Measurements from ENCODE around the gene STARD3.

STARD3 gene

GRCh38 chr17:39660397-39661385, 23.7 kb downstream of the STARD3 start:
- DNase-seq (no peak), ATAC-seq (replicated peaks) (no peak)
- no peak overlapping the region for H3K4me3 Mint-ChIP-seq
- peak overlapping the region; percentile 71 for H3K27ac Mint-ChIP-seq
- H3K36me3 Mint-ChIP-seq, result peaks cover 33 to 57% of the 10 kb centered on the region in 2 donors
- H3K4me1 Mint-ChIP-seq, result peaks cover 59 to 82% of the 10 kb centered on the region in 2 donors
- H3K9me3 Mint-ChIP-seq, result no peaks in the 10 kb centered on the region
- no peaks in the 10 kb centered on the region for H3K27me3 Mint-ChIP-seq

GRCh38 chr17:39661744-39662541, 25.0 kb downstream of the STARD3 start:
- Mint-ChIP-seq H3K27ac (no peak overlapping the region), H3K9me3 (no peaks in the 10 kb centered on the region), H3K4me3 (no peak overlapping the region)

GRCh38 chr17:39662551-39663339, 25.8 kb downstream of the STARD3 start:
- Mint-ChIP-seq H3K4me3 (no peak overlapping the region), H3K27ac (no peak overlapping the region), H3K4me1 (peaks cover 63 to 86% of the 10 kb centered on the region in 2 donors), H3K36me3 (peaks cover 29 to 48% of the 10 kb centered on the region in 2 donors), H3K9me3 (no peaks in the 10 kb centered on the region), H3K27me3 (peaks cover 4 to 14% of the 10 kb centered on the region in 2 donors)
- DNase-seq, result no peak
- no peak for ATAC-seq (replicated peaks)

More at GRCh38 chr17:39661744-39662541, 25.0 kb downstream of the STARD3 start:
- peaks cover 64 to 86% of the 10 kb centered on the region in 2 donors for H3K4me1 Mint-ChIP-seq
- no peak for DNase-seq
- ATAC-seq (replicated peaks), result no peak
- H3K27me3 Mint-ChIP-seq, result peaks cover 4 to 11% of the 10 kb centered on the region in 2 donors
- H3K36me3 Mint-ChIP-seq, result peaks cover 32 to 51% of the 10 kb centered on the region in 2 donors

- peaks cover 5 to 15% of the 10 kb centered on the region in 2 donors for H3K27me3 Mint-ChIP-seq
- no peak overlapping the region for H3K4me3 Mint-ChIP-seq
- no peak for ATAC-seq (replicated peaks)
- no peaks in the 10 kb centered on the region for H3K9me3 Mint-ChIP-seq
- no peak for DNase-seq
- H3K27ac Mint-ChIP-seq, result no peak overlapping the region
- H3K36me3 Mint-ChIP-seq, result peaks cover 27 to 42% of the 10 kb centered on the region in 2 donors
- H3K4me1 Mint-ChIP-seq, result peaks cover 58 to 86% of the 10 kb centered on the region in 2 donors
These were observed 26.4 kb downstream of the STARD3 start for GRCh38 chr17:39663340-39663687.

- Mint-ChIP-seq H3K36me3 (peaks cover 28 to 36% of the 10 kb centered on the region in 2 donors), H3K27ac (peak overlapping the region; percentile 62), H3K4me1 (peaks cover 58 to 86% of the 10 kb centered on the region in 2 donors), H3K9me3 (no peaks in the 10 kb centered on the region), H3K4me3 (no peak overlapping the region), H3K27me3 (peaks cover 10 to 22% of the 10 kb centered on the region in 2 donors)
- ATAC-seq (replicated peaks) (no peak), DNase-seq (no peak)
These were observed 27.0 kb downstream of the STARD3 start for GRCh38 chr17:39663688-39664580.

- H3K9me3 Mint-ChIP-seq, result no peaks in the 10 kb centered on the region
- H3K4me1 Mint-ChIP-seq, result peaks cover 48 to 83% of the 10 kb centered on the region in 2 donors
- peaks cover 10 to 23% of the 10 kb centered on the region in 2 donors for H3K27me3 Mint-ChIP-seq
- DNase-seq (no peak), ATAC-seq (replicated peaks) (no peak)
- peaks cover 28 to 29% of the 10 kb centered on the region in 2 donors for H3K36me3 Mint-ChIP-seq
- H3K27ac Mint-ChIP-seq, result peak within 1 kb of the TSS; percentile 62
- H3K4me3 Mint-ChIP-seq, result no peak within 1 kb of the TSS
These were observed 27.9 kb downstream of the STARD3 start, which contains the start of gene TCAP for GRCh38 chr17:39664581-39665561. Gene TCAP (plus strand): TSS chr17:39665349. CDS start chr17:39665360, 11 bp downstream.

- H3K27ac Mint-ChIP-seq, result peak overlapping the region; percentile 25
- no peaks in the 10 kb centered on the region for H3K9me3 Mint-ChIP-seq
- DNase-seq, result no peak
- no peak overlapping the region for H3K4me3 Mint-ChIP-seq
- ATAC-seq (replicated peaks), result peak in 1 of 2 donors; percentile 38
- peaks cover 10 to 23% of the 10 kb centered on the region in 2 donors for H3K27me3 Mint-ChIP-seq
- peaks cover 21 to 22% of the 10 kb centered on the region in 2 donors for H3K36me3 Mint-ChIP-seq
- peaks cover 41 to 79% of the 10 kb centered on the region in 2 donors for H3K4me1 Mint-ChIP-seq
These were observed 28.8 kb downstream of the STARD3 start for GRCh38 chr17:39665642-39666224.

GRCh38 chr17:39666231-39666600, 29.3 kb downstream of the STARD3 start:
- H3K36me3 Mint-ChIP-seq, result peaks cover 16 to 17% of the 10 kb centered on the region in 2 donors
- no peak overlapping the region for H3K4me3 Mint-ChIP-seq
- peaks cover 36 to 75% of the 10 kb centered on the region in 2 donors for H3K4me1 Mint-ChIP-seq
- H3K27ac Mint-ChIP-seq, result no peak overlapping the region
- H3K9me3 Mint-ChIP-seq, result no peaks in the 10 kb centered on the region
- ATAC-seq (replicated peaks), result no peak
- H3K27me3 Mint-ChIP-seq, result peaks cover 10 to 23% of the 10 kb centered on the region in 2 donors
- no peak for DNase-seq

- Mint-ChIP-seq H3K4me3 (peak overlapping the region in 1 of 2 donors; percentile 85), H3K36me3 (peaks cover 11 to 12% of the 10 kb centered on the region in 2 donors), H3K9me3 (no peaks in the 10 kb centered on the region), H3K27ac (peak overlapping the region; percentile 76), H3K4me1 (peaks cover 32 to 75% of the 10 kb centered on the region in 2 donors), H3K27me3 (peaks cover 10 to 24% of the 10 kb centered on the region in 2 donors)
- no peak for ATAC-seq (replicated peaks)
- no peak for DNase-seq
These were observed 29.8 kb downstream of the STARD3 start for GRCh38 chr17:39666601-39667261.

- Mint-ChIP-seq H3K4me3 (peak overlapping the region; percentile 61 to 85), H3K9me3 (no peaks in the 10 kb centered on the region), H3K27me3 (peaks cover 10 to 28% of the 10 kb centered on the region in 2 donors), H3K36me3 (peaks cover 10 to 15% of the 10 kb centered on the region in 2 donors), H3K4me1 (peaks cover 37 to 76% of the 10 kb centered on the region in 2 donors), H3K27ac (peak overlapping the region; percentile 76)
- DNase-seq (no peak), ATAC-seq (replicated peaks) (peak in 1 of 2 donors; percentile 33)
These were observed 30.5 kb downstream of the STARD3 start for GRCh38 chr17:39667262-39667944.

Measured in stimulated activated naive B cell treated with anti-CD40 and anti-IgM and Interleukin-4, amounts not matched to agents 10 μg/mL and 1 μg/mL and 100 μg/mL, for 72 hours (primary cell).